GM23338 (cell line): Measurements from ENCODE around the gene SYT17. TPM values are rescaled to one million over a fixed set of nuclear protein-coding genes. Genes with fewer than 3 reads are reported as not detected.

Source experiments
- ATAC-seq: fragments of 200-7000 bp; cut with Tn5 transposase; 3 replicates; pipeline ENCODE4 v1.9.1; 2020
- DNase-seq: peaks from one replicate; pipeline ENCODE4 v3.0.0-alpha.2; 2015; ENCODE audit warnings: low spot score
- H2AFZ ChIP-seq: fragments of 200-600 bp; sonication (generic); 2 replicates; pipeline ENCODE4 v1.8.0; 2016; ENCODE audit warnings: antibody characterized with exemption, mild to moderate bottlenecking, moderate library complexity
- H3F3A ChIP-seq: fragments of 200-600 bp; sonication (generic); replicated peaks from 2 replicates; pipeline ENCODE4 v1.8.0; 2017; ENCODE audit warnings: antibody characterized with exemption, mixed run types, low read depth
- H3K27ac ChIP-seq: fragments of 200-600 bp; sonication (generic); 2 replicates; pipeline ENCODE4 v1.6.1; 2016; ENCODE audit warnings: low read depth
- H3K27me3 ChIP-seq: fragments of 200-600 bp; sonication (generic); 2 replicates; pipeline ENCODE4 v1.8.0; 2016; ENCODE audit warnings: mild to moderate bottlenecking, mixed run types, moderate library complexity; ENCODE audit not compliant: insufficient read depth
- H3K36me3 ChIP-seq: fragments of 200-600 bp; sonication (generic); 2 replicates; pipeline ENCODE4 v1.8.0; 2016; ENCODE audit warnings: mild to moderate bottlenecking; ENCODE audit not compliant: insufficient read depth
- H3K4me1 ChIP-seq: fragments of 200-600 bp; sonication (generic); 2 replicates; pipeline ENCODE4 v1.8.0; 2016; ENCODE audit warnings: mild to moderate bottlenecking, moderate library complexity; ENCODE audit not compliant: insufficient read depth
- H3K4me2 ChIP-seq: fragments of 200-600 bp; sonication (generic); 2 replicates; pipeline ENCODE4 v1.7.1; 2017; ENCODE audit warnings: mixed run types
- H3K4me3 ChIP-seq: fragments of 200-600 bp; sonication (generic); 2 replicates; pipeline ENCODE4 v1.6.1; 2016; ENCODE audit warnings: mixed run types
- H3K79me2 ChIP-seq: fragments of 200-600 bp; sonication (generic); replicated peaks from 2 replicates; pipeline ENCODE4 v1.8.0; 2017; ENCODE audit warnings: mild to moderate bottlenecking; ENCODE audit not compliant: insufficient read depth
- H3K9me2 ChIP-seq: fragments of 200-600 bp; sonication (generic); 2 replicates; pipeline ENCODE4 v1.8.0; 2017; ENCODE audit not compliant: insufficient read depth
- H4K20me1 ChIP-seq: fragments of 200-600 bp; sonication (generic); replicated peaks from 2 replicates; pipeline ENCODE4 v1.8.0; 2017; ENCODE audit warnings: mild to moderate bottlenecking; ENCODE audit not compliant: insufficient read depth
- H3K27ac Mint-ChIP-seq: 2 replicates; pipeline ENCODE4 v1.8.0; 2020; ENCODE audit warnings: inconsistent platforms, mild to moderate bottlenecking, moderate library complexity, mixed read lengths
- H3K27me3 Mint-ChIP-seq: 3 replicates; pipeline ENCODE4 v1.8.0; 2022; ENCODE audit warnings: low read depth, mild to moderate bottlenecking, moderate library complexity, mixed read lengths, inconsistent platforms; ENCODE audit not compliant: insufficient read depth, poor library complexity
- H3K36me3 Mint-ChIP-seq: 3 replicates; pipeline ENCODE4 v1.8.0; 2021; ENCODE audit warnings: low read depth, mild to moderate bottlenecking, inconsistent platforms, moderate library complexity, mixed read lengths
- H3K4me1 Mint-ChIP-seq: 3 replicates; pipeline ENCODE4 v1.8.0; 2020; ENCODE audit warnings: mild to moderate bottlenecking, inconsistent platforms, mixed read lengths
- H3K4me3 Mint-ChIP-seq: 3 replicates; pipeline ENCODE4 v1.8.0; 2021; ENCODE audit warnings: moderate library complexity, mild to moderate bottlenecking, inconsistent platforms, mixed read lengths
- H3K9me3 Mint-ChIP-seq: 3 replicates; pipeline ENCODE4 v1.8.0; 2020; ENCODE audit warnings: moderate library complexity, mild to moderate bottlenecking, inconsistent platforms, mixed read lengths
- CREB1 ChIP-seq: fragments of 250-450 bp; sonication (Bioruptor Pico); IDR thresholded peaks from 2 replicates; pipeline ENCODE4 v1.5.0; 2020; ENCODE audit warnings: low read depth, mild to moderate bottlenecking, moderate library complexity
- EZH2 ChIP-seq: fragments of 200-600 bp; sonication (generic); IDR thresholded peaks from one replicate; pipeline ENCODE4 v1.8.0; 2017; ENCODE audit warnings: antibody characterized with exemption, mild to moderate bottlenecking, low read depth; ENCODE audit not compliant: unreplicated experiment
- EZH2phosphoT487 ChIP-seq: fragments of 200-600 bp; sonication (generic); IDR thresholded peaks from one replicate; pipeline ENCODE4 v1.8.1; 2018; ENCODE audit warnings: antibody characterized with exemption; ENCODE audit not compliant: unreplicated experiment
- JUNB ChIP-seq: IDR thresholded peaks from one replicate; pipeline ENCODE4 v1.6.1; 2016; ENCODE audit warnings: antibody characterized with exemption; ENCODE audit not compliant: unreplicated experiment
- NANOG ChIP-seq: IDR thresholded peaks from 2 replicates; pipeline ENCODE4 v1.6.1; 2016; ENCODE audit warnings: antibody characterized with exemption, borderline replicate concordance
- POLR2AphosphoS5 ChIP-seq: IDR thresholded peaks from 2 replicates; pipeline ENCODE4 v1.6.1; 2016; ENCODE audit warnings: antibody characterized with exemption, low read depth
- STAT1 ChIP-seq: IDR thresholded peaks from one replicate; pipeline ENCODE4 v1.6.1; 2016; ENCODE audit warnings: antibody characterized with exemption; ENCODE audit not compliant: unreplicated experiment
- ZNF114 ChIP-seq: fragments of 250-450 bp; sonication (Bioruptor Pico); IDR thresholded peaks from 2 replicates; pipeline ENCODE4 v1.5.0; 2020; ENCODE audit warnings: mild to moderate bottlenecking, moderate library complexity
- ZNF331 ChIP-seq: fragments of 250-450 bp; sonication (Bioruptor Pico); IDR thresholded peaks from 2 replicates; pipeline ENCODE4 v1.5.0; 2020; ENCODE audit warnings: low read depth, mild to moderate bottlenecking, moderate library complexity
- polyA plus RNA-seq: library from polyadenylated mRNA; unstranded; fragments of >200 nt; fragmentation: Nextera tagmentation; extraction: Ambion mirVana; gene quantifications from 2 replicates; pipeline ENCODE4 v1.2.1, GENCODE V29; 2016
- total RNA-seq: library from RNA; depleted of rRNA; stranded (reverse); fragments of >200 nt; shearing (Covaris generic); gene quantifications from 2 replicates; pipeline ENCODE4 v1.2.3, GENCODE V29; 2014
- TF ChIP-seq, protein P1 (sequence below): fragments of 250-450 bp; sonication (Bioruptor Pico); IDR thresholded peaks from 2 replicates; pipeline ENCODE4 v1.5.0; 2020; ENCODE audit warnings: mild to moderate bottlenecking, moderate library complexity
- TF ChIP-seq, protein P2 (sequence below): IDR thresholded peaks from 2 replicates; pipeline ENCODE4 v1.6.1; 2016; ENCODE audit warnings: antibody characterized with exemption
- TF ChIP-seq, protein P3 (sequence below), 2 experiments: fragments of 200-600 bp in 1 of 2; sonication (generic) in 1 of 2; conservative IDR thresholded peaks; 2 replicates each; pipeline versions ENCODE4 v1.5.1 to v1.6.1; 2016 to 2017; ENCODE audit warnings: antibody characterized with exemption in 2 of 2, low read depth in 2 of 2, mild to moderate bottlenecking in 2 of 2, moderate library complexity in 1 of 2
- TF ChIP-seq, protein P4 (sequence below): IDR thresholded peaks from one replicate; pipeline ENCODE4 v1.6.1; 2018; ENCODE audit warnings: antibody characterized with exemption; ENCODE audit not compliant: unreplicated experiment

Gene SYT17
- total and polyA plus RNA-seq, 2 experiments from 2014 or later = 5.3 to 9.5 TPM

DNA sequence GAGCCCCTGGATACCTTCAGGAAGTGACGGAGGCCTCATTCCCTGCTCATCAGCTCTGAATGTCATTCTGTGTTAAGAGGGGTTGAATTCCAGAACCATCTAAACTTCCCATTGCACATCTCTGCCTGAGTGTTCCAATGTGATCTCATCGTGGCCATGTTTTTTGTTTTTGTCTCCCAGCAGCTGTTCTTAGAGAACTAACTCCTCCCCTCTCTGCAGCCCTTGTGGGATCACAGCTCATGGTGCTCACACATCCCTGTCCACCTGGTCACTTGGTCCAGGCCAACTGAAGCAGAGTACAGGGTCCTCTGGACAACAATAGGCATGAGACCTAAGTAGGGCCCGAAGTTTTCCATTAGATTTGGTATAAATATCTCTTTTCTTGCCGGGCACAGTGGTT is 6.0 kb upstream of the SYT17 start:
- no peaks in the 10 kb centered on the region for H4K20me1 ChIP-seq
- H3K4me2 ChIP-seq = no peak overlapping the region
- Mint-ChIP-seq H3K27me3 (peaks cover 10% of the 10 kb centered on the region), H3K4me1 (no peaks in the 10 kb centered on the region), H3K27ac (no peak overlapping the region), H3K36me3 (no peaks in the 10 kb centered on the region), H3K4me3 (no peak overlapping the region), H3K9me3 (peaks cover 4% of the 10 kb centered on the region; the same call in 2 of the 3 replicates)
- H3K27me3 ChIP-seq = no peaks in the 10 kb centered on the region
- H3K79me2 ChIP-seq = no peaks in the 10 kb centered on the region
- no peak overlapping the region for H3K27ac ChIP-seq
- no peaks in the 10 kb centered on the region for H3K4me1 ChIP-seq
- no peaks in the 10 kb centered on the region for H3K36me3 ChIP-seq
- H3K9me2 ChIP-seq = no peaks in the 10 kb centered on the region
- ATAC-seq (no peak), DNase-seq (no peak)
- H2AFZ ChIP-seq = no peak overlapping the region
- no peak for TF ChIP-seq EZH2phosphoT487
- TF ChIP-seq CREB1 = no peak
- no peak for TF ChIP-seq STAT1
- no peak for TF ChIP-seq NANOG
- TF ChIP-seq ZNF114 (CRISPR knock-in tag) = no peak
- TF ChIP-seq, protein P1, sequence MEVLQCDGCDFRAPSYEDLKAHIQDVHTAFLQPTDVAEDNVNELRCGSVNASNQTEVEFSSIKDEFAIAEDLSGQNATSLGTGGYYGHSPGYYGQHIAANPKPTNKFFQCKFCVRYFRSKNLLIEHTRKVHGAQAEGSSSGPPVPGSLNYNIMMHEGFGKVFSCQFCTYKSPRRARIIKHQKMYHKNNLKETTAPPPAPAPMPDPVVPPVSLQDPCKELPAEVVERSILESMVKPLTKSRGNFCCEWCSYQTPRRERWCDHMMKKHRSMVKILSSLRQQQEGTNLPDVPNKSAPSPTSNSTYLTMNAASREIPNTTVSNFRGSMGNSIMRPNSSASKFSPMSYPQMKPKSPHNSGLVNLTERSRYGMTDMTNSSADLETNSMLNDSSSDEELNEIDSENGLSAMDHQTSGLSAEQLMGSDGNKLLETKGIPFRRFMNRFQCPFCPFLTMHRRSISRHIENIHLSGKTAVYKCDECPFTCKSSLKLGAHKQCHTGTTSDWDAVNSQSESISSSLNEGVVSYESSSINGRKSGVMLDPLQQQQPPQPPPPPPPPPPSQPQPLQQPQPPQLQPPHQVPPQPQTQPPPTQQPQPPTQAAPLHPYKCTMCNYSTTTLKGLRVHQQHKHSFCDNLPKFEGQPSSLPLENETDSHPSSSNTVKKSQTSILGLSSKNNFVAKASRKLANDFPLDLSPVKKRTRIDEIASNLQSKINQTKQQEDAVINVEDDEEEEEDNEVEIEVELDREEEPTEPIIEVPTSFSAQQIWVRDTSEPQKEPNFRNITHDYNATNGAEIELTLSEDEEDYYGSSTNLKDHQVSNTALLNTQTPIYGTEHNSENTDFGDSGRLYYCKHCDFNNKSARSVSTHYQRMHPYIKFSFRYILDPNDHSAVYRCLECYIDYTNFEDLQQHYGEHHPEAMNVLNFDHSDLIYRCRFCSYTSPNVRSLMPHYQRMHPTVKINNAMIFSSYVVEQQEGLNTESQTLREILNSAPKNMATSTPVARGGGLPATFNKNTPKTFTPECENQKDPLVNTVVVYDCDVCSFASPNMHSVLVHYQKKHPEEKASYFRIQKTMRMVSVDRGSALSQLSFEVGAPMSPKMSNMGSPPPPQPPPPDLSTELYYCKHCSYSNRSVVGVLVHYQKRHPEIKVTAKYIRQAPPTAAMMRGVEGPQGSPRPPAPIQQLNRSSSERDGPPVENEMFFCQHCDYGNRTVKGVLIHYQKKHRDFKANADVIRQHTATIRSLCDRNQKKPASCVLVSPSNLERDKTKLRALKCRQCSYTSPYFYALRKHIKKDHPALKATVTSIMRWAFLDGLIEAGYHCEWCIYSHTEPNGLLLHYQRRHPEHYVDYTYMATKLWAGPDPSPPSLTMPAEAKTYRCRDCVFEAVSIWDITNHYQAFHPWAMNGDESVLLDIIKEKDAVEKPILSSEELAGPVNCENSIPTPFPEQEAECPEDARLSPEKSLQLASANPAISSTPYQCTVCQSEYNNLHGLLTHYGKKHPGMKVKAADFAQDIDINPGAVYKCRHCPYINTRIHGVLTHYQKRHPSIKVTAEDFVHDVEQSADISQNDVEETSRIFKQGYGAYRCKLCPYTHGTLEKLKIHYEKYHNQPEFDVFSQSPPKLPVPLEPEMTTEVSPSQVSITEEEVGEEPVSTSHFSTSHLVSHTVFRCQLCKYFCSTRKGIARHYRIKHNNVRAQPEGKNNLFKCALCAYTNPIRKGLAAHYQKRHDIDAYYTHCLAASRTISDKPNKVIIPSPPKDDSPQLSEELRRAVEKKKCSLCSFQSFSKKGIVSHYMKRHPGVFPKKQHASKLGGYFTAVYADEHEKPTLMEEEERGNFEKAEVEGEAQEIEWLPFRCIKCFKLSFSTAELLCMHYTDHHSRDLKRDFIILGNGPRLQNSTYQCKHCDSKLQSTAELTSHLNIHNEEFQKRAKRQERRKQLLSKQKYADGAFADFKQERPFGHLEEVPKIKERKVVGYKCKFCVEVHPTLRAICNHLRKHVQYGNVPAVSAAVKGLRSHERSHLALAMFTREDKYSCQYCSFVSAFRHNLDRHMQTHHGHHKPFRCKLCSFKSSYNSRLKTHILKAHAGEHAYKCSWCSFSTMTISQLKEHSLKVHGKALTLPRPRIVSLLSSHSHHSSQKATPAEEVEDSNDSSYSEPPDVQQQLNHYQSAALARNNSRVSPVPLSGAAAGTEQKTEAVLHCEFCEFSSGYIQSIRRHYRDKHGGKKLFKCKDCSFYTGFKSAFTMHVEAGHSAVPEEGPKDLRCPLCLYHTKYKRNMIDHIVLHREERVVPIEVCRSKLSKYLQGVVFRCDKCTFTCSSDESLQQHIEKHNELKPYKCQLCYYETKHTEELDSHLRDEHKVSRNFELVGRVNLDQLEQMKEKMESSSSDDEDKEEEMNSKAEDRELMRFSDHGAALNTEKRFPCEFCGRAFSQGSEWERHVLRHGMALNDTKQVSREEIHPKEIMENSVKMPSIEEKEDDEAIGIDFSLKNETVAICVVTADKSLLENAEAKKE (CRISPR knock-in tag) = no peak
- no peak for TF ChIP-seq POLR2AphosphoS5
- TF ChIP-seq, protein P2, sequence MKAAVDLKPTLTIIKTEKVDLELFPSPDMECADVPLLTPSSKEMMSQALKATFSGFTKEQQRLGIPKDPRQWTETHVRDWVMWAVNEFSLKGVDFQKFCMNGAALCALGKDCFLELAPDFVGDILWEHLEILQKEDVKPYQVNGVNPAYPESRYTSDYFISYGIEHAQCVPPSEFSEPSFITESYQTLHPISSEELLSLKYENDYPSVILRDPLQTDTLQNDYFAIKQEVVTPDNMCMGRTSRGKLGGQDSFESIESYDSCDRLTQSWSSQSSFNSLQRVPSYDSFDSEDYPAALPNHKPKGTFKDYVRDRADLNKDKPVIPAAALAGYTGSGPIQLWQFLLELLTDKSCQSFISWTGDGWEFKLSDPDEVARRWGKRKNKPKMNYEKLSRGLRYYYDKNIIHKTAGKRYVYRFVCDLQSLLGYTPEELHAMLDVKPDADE = no peak
- TF ChIP-seq JUNB = no peak
- TF ChIP-seq EZH2 = no peak
- TF ChIP-seq, protein P3, sequence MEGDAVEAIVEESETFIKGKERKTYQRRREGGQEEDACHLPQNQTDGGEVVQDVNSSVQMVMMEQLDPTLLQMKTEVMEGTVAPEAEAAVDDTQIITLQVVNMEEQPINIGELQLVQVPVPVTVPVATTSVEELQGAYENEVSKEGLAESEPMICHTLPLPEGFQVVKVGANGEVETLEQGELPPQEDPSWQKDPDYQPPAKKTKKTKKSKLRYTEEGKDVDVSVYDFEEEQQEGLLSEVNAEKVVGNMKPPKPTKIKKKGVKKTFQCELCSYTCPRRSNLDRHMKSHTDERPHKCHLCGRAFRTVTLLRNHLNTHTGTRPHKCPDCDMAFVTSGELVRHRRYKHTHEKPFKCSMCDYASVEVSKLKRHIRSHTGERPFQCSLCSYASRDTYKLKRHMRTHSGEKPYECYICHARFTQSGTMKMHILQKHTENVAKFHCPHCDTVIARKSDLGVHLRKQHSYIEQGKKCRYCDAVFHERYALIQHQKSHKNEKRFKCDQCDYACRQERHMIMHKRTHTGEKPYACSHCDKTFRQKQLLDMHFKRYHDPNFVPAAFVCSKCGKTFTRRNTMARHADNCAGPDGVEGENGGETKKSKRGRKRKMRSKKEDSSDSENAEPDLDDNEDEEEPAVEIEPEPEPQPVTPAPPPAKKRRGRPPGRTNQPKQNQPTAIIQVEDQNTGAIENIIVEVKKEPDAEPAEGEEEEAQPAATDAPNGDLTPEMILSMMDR (conservative IDR thresholded peaks at IDR 0.05; ENCODE audit: low read depth in 2 of 2) = no peak
- TF ChIP-seq, protein P4, sequence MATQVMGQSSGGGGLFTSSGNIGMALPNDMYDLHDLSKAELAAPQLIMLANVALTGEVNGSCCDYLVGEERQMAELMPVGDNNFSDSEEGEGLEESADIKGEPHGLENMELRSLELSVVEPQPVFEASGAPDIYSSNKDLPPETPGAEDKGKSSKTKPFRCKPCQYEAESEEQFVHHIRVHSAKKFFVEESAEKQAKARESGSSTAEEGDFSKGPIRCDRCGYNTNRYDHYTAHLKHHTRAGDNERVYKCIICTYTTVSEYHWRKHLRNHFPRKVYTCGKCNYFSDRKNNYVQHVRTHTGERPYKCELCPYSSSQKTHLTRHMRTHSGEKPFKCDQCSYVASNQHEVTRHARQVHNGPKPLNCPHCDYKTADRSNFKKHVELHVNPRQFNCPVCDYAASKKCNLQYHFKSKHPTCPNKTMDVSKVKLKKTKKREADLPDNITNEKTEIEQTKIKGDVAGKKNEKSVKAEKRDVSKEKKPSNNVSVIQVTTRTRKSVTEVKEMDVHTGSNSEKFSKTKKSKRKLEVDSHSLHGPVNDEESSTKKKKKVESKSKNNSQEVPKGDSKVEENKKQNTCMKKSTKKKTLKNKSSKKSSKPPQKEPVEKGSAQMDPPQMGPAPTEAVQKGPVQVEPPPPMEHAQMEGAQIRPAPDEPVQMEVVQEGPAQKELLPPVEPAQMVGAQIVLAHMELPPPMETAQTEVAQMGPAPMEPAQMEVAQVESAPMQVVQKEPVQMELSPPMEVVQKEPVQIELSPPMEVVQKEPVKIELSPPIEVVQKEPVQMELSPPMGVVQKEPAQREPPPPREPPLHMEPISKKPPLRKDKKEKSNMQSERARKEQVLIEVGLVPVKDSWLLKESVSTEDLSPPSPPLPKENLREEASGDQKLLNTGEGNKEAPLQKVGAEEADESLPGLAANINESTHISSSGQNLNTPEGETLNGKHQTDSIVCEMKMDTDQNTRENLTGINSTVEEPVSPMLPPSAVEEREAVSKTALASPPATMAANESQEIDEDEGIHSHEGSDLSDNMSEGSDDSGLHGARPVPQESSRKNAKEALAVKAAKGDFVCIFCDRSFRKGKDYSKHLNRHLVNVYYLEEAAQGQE = no peak
- no peak for TF ChIP-seq ZNF331 (CRISPR knock-in tag)
- H3K4me3 ChIP-seq = no peak overlapping the region
- no peaks in the 10 kb centered on the region for H3F3A ChIP-seq
